HepG2 (cell line): Measurements from ENCODE around the gene LCAT. TPM values are rescaled to one million over a fixed set of nuclear protein-coding genes. Genes with fewer than 3 reads are reported as not detected.

Experiments used
- AGO2 ChIP-seq: fragments of 200-400 bp; formaldehyde crosslinking; optimal IDR thresholded peaks from 2 replicates; pipeline ENCODE3; 2017; ENCODE audit warnings: mild to moderate bottlenecking, low read depth, low read length, moderate library complexity
- ATRX ChIP-seq: sonication (generic); formaldehyde crosslinking; IDR thresholded peaks from 2 replicates; pipeline ENCODE4 v1.4.0; 2020; ENCODE audit warnings: missing genetic modification reagents, borderline replicate concordance
- DNMT1 ChIP-seq: sonication (generic); formaldehyde crosslinking; IDR thresholded peaks from 2 replicates; pipeline ENCODE4 v1.5.1; 2020; ENCODE audit warnings: mild to moderate bottlenecking, missing genetic modification reagents
- JUNB ChIP-seq: sonication (generic); formaldehyde crosslinking; IDR thresholded peaks from 2 replicates; pipeline ENCODE4 v1.8.0; 2022; ENCODE audit warnings: missing genetic modification reagents, mild to moderate bottlenecking, borderline replicate concordance
- KDM3A ChIP-seq: IDR thresholded peaks from 2 replicates; pipeline ENCODE4 v1.6.1; 2018; ENCODE audit warnings: low read depth, missing compliant biosample characterization
- MTA1 ChIP-seq: sonication (generic); formaldehyde crosslinking; IDR thresholded peaks from 2 replicates; pipeline ENCODE4 v1.4.0; 2020; ENCODE audit warnings: missing genetic modification reagents, mild to moderate bottlenecking, borderline replicate concordance
- MYNN ChIP-seq: sonication (generic); formaldehyde crosslinking; IDR thresholded peaks from 2 replicates; pipeline ENCODE4 v1.4.0; 2020; ENCODE audit warnings: mild to moderate bottlenecking, low read depth, missing genetic modification reagents
- NFE2L1 ChIP-seq: sonication (generic); formaldehyde crosslinking; IDR thresholded peaks from 2 replicates; pipeline ENCODE4 v1.4.0; 2020; ENCODE audit warnings: missing genetic modification reagents, mild to moderate bottlenecking, borderline replicate concordance
- PAX8 ChIP-seq: sonication (generic); formaldehyde crosslinking; IDR thresholded peaks from 2 replicates; pipeline ENCODE4 v1.8.0; 2022; ENCODE audit warnings: mild to moderate bottlenecking, missing genetic modification reagents, borderline replicate concordance
- PHF8 ChIP-seq: sonication (generic); formaldehyde crosslinking; IDR thresholded peaks from 2 replicates; pipeline ENCODE4 v1.5.0; 2020; ENCODE audit warnings: missing genetic modification reagents
- SMAD9 ChIP-seq: sonication (generic); formaldehyde crosslinking; IDR thresholded peaks from 2 replicates; pipeline ENCODE4 v1.5.1; 2020; ENCODE audit warnings: mild to moderate bottlenecking, missing genetic modification reagents
- SNAI1 ChIP-seq: sonication (generic); formaldehyde crosslinking; IDR thresholded peaks from 2 replicates; pipeline ENCODE4 v1.5.0; 2020; ENCODE audit warnings: mild to moderate bottlenecking, missing genetic modification reagents, borderline replicate concordance
- SRF ChIP-seq: IDR thresholded peaks from 2 replicates; pipeline ENCODE4 v1.6.1; 2011; ENCODE audit warnings: mild to moderate bottlenecking, low read depth, low read length, moderate library complexity
- TSC22D2 ChIP-seq: sonication (generic); formaldehyde crosslinking; IDR thresholded peaks from 2 replicates; pipeline ENCODE4 v1.5.1; 2020; ENCODE audit warnings: missing genetic modification reagents, mild to moderate bottlenecking, borderline replicate concordance
- ZBTB20 ChIP-seq: sonication (generic); formaldehyde crosslinking; IDR thresholded peaks from 2 replicates; pipeline ENCODE4 v1.8.1; 2023; ENCODE audit warnings: missing genetic modification reagents, low read depth, mild to moderate bottlenecking, borderline replicate concordance
- ZFP41 ChIP-seq: sonication (generic); formaldehyde crosslinking; IDR thresholded peaks from 2 replicates; pipeline ENCODE4 v1.4.0; 2020; ENCODE audit warnings: mild to moderate bottlenecking, missing genetic modification reagents, borderline replicate concordance
- ZNF282 ChIP-seq: fragments of 450-650 bp; IDR thresholded peaks from 2 replicates; pipeline ENCODE4 v1.6.1; 2018; ENCODE audit not compliant: partially characterized antibody
- ZNF549 ChIP-seq: sonication (generic); formaldehyde crosslinking; IDR thresholded peaks from 2 replicates; pipeline ENCODE4 v1.5.0; 2020; ENCODE audit warnings: missing genetic modification reagents
- polyA plus RNA-seq, 8 experiments: library from polyadenylated mRNA; depleted of rRNA in 3 of 8; stranded (reverse) in 7 of 8; unstranded in 1 of 8; fragments of >200 nt; fragmentation: Illumina TruSeq in 4 of 8; extraction: Trizol in 4 of 8; gene quantifications; 2 replicates each; pipeline versions ENCODE4 v1.2.1 to v1.2.3, GENCODE V29; 2011 to 2016; ENCODE audit warnings: low read depth in 4 of 8, missing spikeins in 1 of 8, mixed read lengths in 1 of 8; ENCODE audit not compliant: insufficient read depth in 1 of 8
- total RNA-seq, 5 experiments: library from RNA; depleted of rRNA; stranded (reverse); fragments of >200 nt; fragmentation: Illumina TruSeq; extraction: Trizol; gene quantifications; 2 replicates each; pipeline ENCODE4 v1.2.3, GENCODE V29; 2016; ENCODE audit warnings: low read depth in 1 of 5
- TF ChIP-seq, protein P1 (sequence below): sonication (generic); formaldehyde crosslinking; IDR thresholded peaks from 2 replicates; pipeline ENCODE4 v1.4.0; 2020; ENCODE audit warnings: mild to moderate bottlenecking, missing genetic modification reagents
- TF ChIP-seq, protein P2 (sequence below): sonication (generic); formaldehyde crosslinking; IDR thresholded peaks from 2 replicates; pipeline ENCODE4 v1.5.0; 2020; ENCODE audit warnings: missing genetic modification reagents
- TF ChIP-seq, protein P3 (sequence below): IDR thresholded peaks from 2 replicates; pipeline ENCODE4 v1.6.1; 2012; ENCODE audit warnings: low read depth, low read length, improper control_type of control experiment
- TF ChIP-seq, protein P4 (sequence below): sonication (generic); formaldehyde crosslinking; IDR thresholded peaks from 2 replicates; pipeline ENCODE4 v1.4.0; 2020; ENCODE audit warnings: missing genetic modification reagents, borderline replicate concordance

The LCAT gene
- total and polyA plus RNA-seq, 2 of the 13 experiments (the other 11 are each of a cell fraction or from before 2014, with no cell fraction given), result 36.1 to 38.9 TPM

DNA sequence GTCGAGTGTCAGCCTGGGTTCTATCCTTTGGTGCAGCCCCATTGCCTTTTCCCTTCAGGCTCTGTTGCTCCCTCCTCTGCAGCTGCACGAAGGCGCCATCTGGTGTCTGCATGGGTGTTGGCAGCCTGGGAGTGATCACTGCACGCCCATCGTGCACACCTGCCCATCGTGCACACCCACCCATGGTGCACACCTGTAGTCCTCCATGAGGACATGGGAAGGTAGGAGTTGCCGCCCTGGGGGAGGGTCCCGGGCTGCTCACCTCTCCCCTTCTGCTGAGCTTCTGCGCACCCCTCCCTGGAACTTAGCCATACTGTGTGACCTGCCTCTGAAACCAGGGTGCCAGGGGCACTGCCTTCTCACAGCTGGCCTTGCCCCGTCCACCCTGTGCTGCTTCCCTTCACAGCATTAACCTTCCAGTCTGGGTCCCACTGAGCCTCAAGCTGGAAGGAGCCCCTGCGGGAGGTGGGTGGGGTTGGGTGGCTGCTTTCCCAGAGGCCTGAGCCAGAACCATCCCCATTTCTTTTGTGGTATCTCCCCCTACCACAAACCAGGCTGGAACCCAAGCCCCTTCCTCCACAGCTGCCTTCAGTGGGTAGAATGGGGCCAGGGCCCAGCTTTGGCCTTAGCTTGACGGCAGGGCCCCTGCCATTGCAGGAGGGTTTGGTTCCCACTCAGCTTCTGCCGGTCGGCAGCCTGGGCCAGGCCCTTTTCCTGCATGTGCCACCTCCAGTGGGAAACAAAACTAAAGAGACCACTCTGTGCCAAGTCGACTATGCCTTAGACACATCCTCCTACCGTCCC lies 15.2 kb downstream of the LCAT start (continued):
- TF ChIP-seq, protein P1, sequence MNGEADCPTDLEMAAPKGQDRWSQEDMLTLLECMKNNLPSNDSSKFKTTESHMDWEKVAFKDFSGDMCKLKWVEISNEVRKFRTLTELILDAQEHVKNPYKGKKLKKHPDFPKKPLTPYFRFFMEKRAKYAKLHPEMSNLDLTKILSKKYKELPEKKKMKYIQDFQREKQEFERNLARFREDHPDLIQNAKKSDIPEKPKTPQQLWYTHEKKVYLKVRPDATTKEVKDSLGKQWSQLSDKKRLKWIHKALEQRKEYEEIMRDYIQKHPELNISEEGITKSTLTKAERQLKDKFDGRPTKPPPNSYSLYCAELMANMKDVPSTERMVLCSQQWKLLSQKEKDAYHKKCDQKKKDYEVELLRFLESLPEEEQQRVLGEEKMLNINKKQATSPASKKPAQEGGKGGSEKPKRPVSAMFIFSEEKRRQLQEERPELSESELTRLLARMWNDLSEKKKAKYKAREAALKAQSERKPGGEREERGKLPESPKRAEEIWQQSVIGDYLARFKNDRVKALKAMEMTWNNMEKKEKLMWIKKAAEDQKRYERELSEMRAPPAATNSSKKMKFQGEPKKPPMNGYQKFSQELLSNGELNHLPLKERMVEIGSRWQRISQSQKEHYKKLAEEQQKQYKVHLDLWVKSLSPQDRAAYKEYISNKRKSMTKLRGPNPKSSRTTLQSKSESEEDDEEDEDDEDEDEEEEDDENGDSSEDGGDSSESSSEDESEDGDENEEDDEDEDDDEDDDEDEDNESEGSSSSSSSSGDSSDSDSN (CRISPR knock-in tag), result peak; percentile 49; the same call in 1 of the 2 replicates
- TF ChIP-seq DNMT1 (CRISPR knock-in tag) (no peak), ZNF549 (CRISPR knock-in tag) (no peak), ZFP41 (CRISPR knock-in tag) (no peak), SRF (no peak), SMAD9 (CRISPR knock-in tag) (no peak), PAX8 (CRISPR knock-in tag) (no peak), SNAI1 (CRISPR knock-in tag) (no peak), KDM3A (CRISPR knock-in tag) (0 out of 2 replicates have a peak, but pooled peaks have one; percentile 56), TSC22D2 (CRISPR knock-in tag) (no peak), NFE2L1 (CRISPR knock-in tag) (no peak), JUNB (CRISPR knock-in tag) (no peak), MTA1 (CRISPR knock-in tag) (no peak), ZNF282 (no peak), PHF8 (CRISPR knock-in tag) (no peak), ATRX (CRISPR knock-in tag) (no peak), ZBTB20 (CRISPR knock-in tag) (no peak), MYNN (no peak), AGO2 (peak; percentile 89)
- TF ChIP-seq, protein P2, sequence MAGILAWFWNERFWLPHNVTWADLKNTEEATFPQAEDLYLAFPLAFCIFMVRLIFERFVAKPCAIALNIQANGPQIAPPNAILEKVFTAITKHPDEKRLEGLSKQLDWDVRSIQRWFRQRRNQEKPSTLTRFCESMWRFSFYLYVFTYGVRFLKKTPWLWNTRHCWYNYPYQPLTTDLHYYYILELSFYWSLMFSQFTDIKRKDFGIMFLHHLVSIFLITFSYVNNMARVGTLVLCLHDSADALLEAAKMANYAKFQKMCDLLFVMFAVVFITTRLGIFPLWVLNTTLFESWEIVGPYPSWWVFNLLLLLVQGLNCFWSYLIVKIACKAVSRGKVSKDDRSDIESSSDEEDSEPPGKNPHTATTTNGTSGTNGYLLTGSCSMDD (CRISPR knock-in tag), result no peak
- TF ChIP-seq, protein P3, sequence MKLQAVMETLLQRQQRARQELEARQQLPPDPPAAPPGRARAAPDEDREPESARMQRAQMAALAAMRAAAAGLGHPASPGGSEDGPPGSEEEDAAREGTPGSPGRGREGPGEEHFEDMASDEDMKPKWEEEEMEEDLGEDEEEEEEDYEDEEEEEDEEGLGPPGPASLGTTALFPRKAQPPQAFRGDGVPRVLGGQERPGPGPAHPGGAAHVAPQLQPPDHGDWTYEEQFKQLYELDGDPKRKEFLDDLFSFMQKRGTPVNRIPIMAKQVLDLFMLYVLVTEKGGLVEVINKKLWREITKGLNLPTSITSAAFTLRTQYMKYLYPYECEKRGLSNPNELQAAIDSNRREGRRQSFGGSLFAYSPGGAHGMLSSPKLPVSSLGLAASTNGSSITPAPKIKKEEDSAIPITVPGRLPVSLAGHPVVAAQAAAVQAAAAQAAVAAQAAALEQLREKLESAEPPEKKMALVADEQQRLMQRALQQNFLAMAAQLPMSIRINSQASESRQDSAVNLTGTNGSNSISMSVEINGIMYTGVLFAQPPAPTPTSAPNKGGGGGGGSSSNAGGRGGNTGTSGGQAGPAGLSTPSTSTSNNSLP, result no peak
- TF ChIP-seq, protein P4, sequence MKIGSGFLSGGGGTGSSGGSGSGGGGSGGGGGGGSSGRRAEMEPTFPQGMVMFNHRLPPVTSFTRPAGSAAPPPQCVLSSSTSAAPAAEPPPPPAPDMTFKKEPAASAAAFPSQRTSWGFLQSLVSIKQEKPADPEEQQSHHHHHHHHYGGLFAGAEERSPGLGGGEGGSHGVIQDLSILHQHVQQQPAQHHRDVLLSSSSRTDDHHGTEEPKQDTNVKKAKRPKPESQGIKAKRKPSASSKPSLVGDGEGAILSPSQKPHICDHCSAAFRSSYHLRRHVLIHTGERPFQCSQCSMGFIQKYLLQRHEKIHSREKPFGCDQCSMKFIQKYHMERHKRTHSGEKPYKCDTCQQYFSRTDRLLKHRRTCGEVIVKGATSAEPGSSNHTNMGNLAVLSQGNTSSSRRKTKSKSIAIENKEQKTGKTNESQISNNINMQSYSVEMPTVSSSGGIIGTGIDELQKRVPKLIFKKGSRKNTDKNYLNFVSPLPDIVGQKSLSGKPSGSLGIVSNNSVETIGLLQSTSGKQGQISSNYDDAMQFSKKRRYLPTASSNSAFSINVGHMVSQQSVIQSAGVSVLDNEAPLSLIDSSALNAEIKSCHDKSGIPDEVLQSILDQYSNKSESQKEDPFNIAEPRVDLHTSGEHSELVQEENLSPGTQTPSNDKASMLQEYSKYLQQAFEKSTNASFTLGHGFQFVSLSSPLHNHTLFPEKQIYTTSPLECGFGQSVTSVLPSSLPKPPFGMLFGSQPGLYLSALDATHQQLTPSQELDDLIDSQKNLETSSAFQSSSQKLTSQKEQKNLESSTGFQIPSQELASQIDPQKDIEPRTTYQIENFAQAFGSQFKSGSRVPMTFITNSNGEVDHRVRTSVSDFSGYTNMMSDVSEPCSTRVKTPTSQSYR (CRISPR knock-in tag), result no peak
